ENCODE measurements around the gene NKX2-1. TPM values are rescaled to one million over a fixed set of nuclear protein-coding genes. Genes with fewer than 3 reads are reported as not detected.

The NKX2-1 gene
- total and polyA plus RNA-seq, 4 experiments from 2014 or later = not detected

- no peak overlapping the region for H3K27ac ChIP-seq (ENCODE audit: low read depth, low read length)
- CTCF ChIA-PET (ENCODE audit: partially characterized antibody) = no interaction called here
- Mint-ChIP-seq H3K27me3 (peaks cover 47 to 51% of the 10 kb centered on the region in 2 donors), H3K9me3 (peaks cover 0 to 4% (median 1%) of the 10 kb centered on the region in 8 donors), H3K36me3 (peaks cover 0 to 3% of the 10 kb centered on the region in 2 donors), H3K4me3 (peak overlapping the region in 1 of 8 donors; percentile 36), H3K27ac (no peak overlapping the region), H3K4me1 (peaks cover 1 to 19% (median 9%) of the 10 kb centered on the region in 4 donors)
- H3K4me3 ChIP-seq (ENCODE audit: low read length in 2 of 2) = no peak overlapping the region
- peaks cover 25% of the 10 kb centered on the region for H3K27me3 ChIP-seq (ENCODE audit: insufficient read depth, low read length)
- no peaks in the 10 kb centered on the region for H3K36me3 ChIP-seq (ENCODE audit: insufficient read depth, low read length)
- POLR2A ChIA-PET (ENCODE audit: partially characterized antibody) = no interaction called here
- intact Hi-C loops (cut with micrococcal nuclease) = no loop called here
- no peaks in the 10 kb centered on the region for H3K9me3 ChIP-seq (ENCODE audit: control insufficient read depth in 1 of 2, low read length in 2 of 2)
- H3K4me1 ChIP-seq (ENCODE audit: insufficient read depth, low read length) = peaks cover 11% of the 10 kb centered on the region
- no peak for DNase-seq
These were observed 3.3 kb downstream of the NKX2-1 start for GRCh38 chr14:36516719-36517241.

- H3K36me3 Mint-ChIP-seq = peaks cover 0 to 3% of the 10 kb centered on the region in 2 donors
- no peaks in the 10 kb centered on the region for H3K36me3 ChIP-seq (ENCODE audit: insufficient read depth, low read length)
- H3K9me3 Mint-ChIP-seq = peaks cover 0 to 4% (median under 1%) of the 10 kb centered on the region in 8 donors
- H3K9me3 ChIP-seq (ENCODE audit: control insufficient read depth in 1 of 2, low read length in 2 of 2) = no peaks in the 10 kb centered on the region
- intact Hi-C loops (cut with micrococcal nuclease) = no loop called here
- CTCF ChIA-PET (ENCODE audit: partially characterized antibody) = no interaction called here
- peaks cover 23% of the 10 kb centered on the region for H3K27me3 ChIP-seq (ENCODE audit: insufficient read depth, low read length)
- H3K27ac ChIP-seq (ENCODE audit: low read depth, low read length) = no peak overlapping the region
- H3K4me1 Mint-ChIP-seq = peaks cover 1 to 13% (median 6%) of the 10 kb centered on the region in 4 donors
- POLR2A ChIA-PET (ENCODE audit: partially characterized antibody) = no interaction called here
- H3K4me1 ChIP-seq (ENCODE audit: insufficient read depth, low read length) = peaks cover 11% of the 10 kb centered on the region
- H3K4me3 Mint-ChIP-seq = no peak overlapping the region
- no peak overlapping the region for H3K27ac Mint-ChIP-seq
- H3K4me3 ChIP-seq (ENCODE audit: low read length in 2 of 2) = no peak overlapping the region
- H3K27me3 Mint-ChIP-seq = peaks cover 47 to 50% of the 10 kb centered on the region in 2 donors
- no peak for DNase-seq
These were observed 3.9 kb downstream of the NKX2-1 start for GRCh38 chr14:36515896-36516718.

- intact Hi-C loops (cut with micrococcal nuclease) = no loop called here
- no peak overlapping the region for H3K4me3 ChIP-seq (ENCODE audit: low read length in 2 of 2)
- H3K27me3 Mint-ChIP-seq = peaks cover 53 to 57% of the 10 kb centered on the region in 2 donors
- H3K9me3 ChIP-seq (ENCODE audit: control insufficient read depth in 1 of 2, low read length in 2 of 2) = no peaks in the 10 kb centered on the region
- DNase-seq = no peak
- H3K27ac Mint-ChIP-seq = no peak overlapping the region
- H3K4me1 ChIP-seq (ENCODE audit: insufficient read depth, low read length) = peaks cover 4% of the 10 kb centered on the region
- H3K27me3 ChIP-seq (ENCODE audit: insufficient read depth, low read length) = peaks cover 22% of the 10 kb centered on the region
- peaks cover 1 to 9% (median 6%) of the 10 kb centered on the region in 4 donors for H3K4me1 Mint-ChIP-seq
- no peaks in the 10 kb centered on the region for H3K36me3 ChIP-seq (ENCODE audit: insufficient read depth, low read length)
- ChIA-PET CTCF (ENCODE audit: partially characterized antibody) (no interaction called here), POLR2A (ENCODE audit: partially characterized antibody) (no interaction called here)
- H3K9me3 Mint-ChIP-seq = peaks cover 0 to 6% (median 3%) of the 10 kb centered on the region in 8 donors
- H3K27ac ChIP-seq (ENCODE audit: low read depth, low read length) = no peak overlapping the region
- peaks cover 0 to 3% of the 10 kb centered on the region in 2 donors for H3K36me3 Mint-ChIP-seq
- H3K4me3 Mint-ChIP-seq = peak overlapping the region in 1 of 8 donors; percentile 2
These were observed 4.9 kb downstream of the NKX2-1 start for GRCh38 chr14:36515105-36515593.

GRCh38 chr14:36514278-36515104 is 5.5 kb downstream of the NKX2-1 start:
- Histone ChIP-seq H3K27ac (ENCODE audit: low read depth, low read length) (no peak overlapping the region), H3K4me3 (ENCODE audit: low read length in 2 of 2) (no peak overlapping the region), H3K36me3 (ENCODE audit: insufficient read depth, low read length) (no peaks in the 10 kb centered on the region), H3K4me1 (ENCODE audit: insufficient read depth, low read length) (peaks cover 2% of the 10 kb centered on the region), H3K9me3 (ENCODE audit: control insufficient read depth in 1 of 2, low read length in 2 of 2) (no peaks in the 10 kb centered on the region), H3K27me3 (ENCODE audit: insufficient read depth, low read length) (peaks cover 26% of the 10 kb centered on the region)
- H3K4me3 Mint-ChIP-seq = peak overlapping the region in 1 of 8 donors; percentile 24
- no peak for DNase-seq
- POLR2A ChIA-PET (ENCODE audit: partially characterized antibody) = no interaction called here
- H3K4me1 Mint-ChIP-seq = peaks cover under 1 to 4% (median 3%) of the 10 kb centered on the region in 4 donors
- H3K9me3 Mint-ChIP-seq = peaks cover 0 to 6% (median 3%) of the 10 kb centered on the region in 8 donors
- H3K27ac Mint-ChIP-seq = no peak overlapping the region
- peaks cover 54 to 61% of the 10 kb centered on the region in 2 donors for H3K27me3 Mint-ChIP-seq
- CTCF ChIA-PET (ENCODE audit: partially characterized antibody) = no interaction called here
- intact Hi-C loops (cut with micrococcal nuclease) = no loop called here
- H3K36me3 Mint-ChIP-seq = peaks cover 0 to 6% of the 10 kb centered on the region in 2 donors

- Histone ChIP-seq H3K27ac (ENCODE audit: low read depth, low read length) (no peak overlapping the region), H3K27me3 (ENCODE audit: insufficient read depth, low read length) (peaks cover 31% of the 10 kb centered on the region), H3K9me3 (ENCODE audit: control insufficient read depth in 1 of 2, low read length in 2 of 2) (no peaks in the 10 kb centered on the region), H3K4me3 (ENCODE audit: low read length in 2 of 2) (no peak overlapping the region), H3K36me3 (ENCODE audit: insufficient read depth, low read length) (no peaks in the 10 kb centered on the region), H3K4me1 (ENCODE audit: insufficient read depth, low read length) (no peaks in the 10 kb centered on the region)
- Mint-ChIP-seq H3K4me1 (peaks cover 0 to 1% (median 0%) of the 10 kb centered on the region in 4 donors), H3K4me3 (no peak overlapping the region), H3K27ac (no peak overlapping the region), H3K27me3 (peaks cover 60 to 68% of the 10 kb centered on the region in 2 donors), H3K36me3 (peaks cover 0 to 7% of the 10 kb centered on the region in 2 donors), H3K9me3 (peaks cover 0 to 10% (median 4%) of the 10 kb centered on the region in 8 donors)
- ChIA-PET CTCF (ENCODE audit: partially characterized antibody) (no interaction called here), POLR2A (ENCODE audit: partially characterized antibody) (no interaction called here)
- DNase-seq = no peak
- intact Hi-C loops (cut with micrococcal nuclease) = no loop called here
These were observed 6.4 kb downstream of the NKX2-1 start for GRCh38 chr14:36513451-36514277.

- DNase-seq = no peak
- H3K27ac Mint-ChIP-seq = no peak overlapping the region
- peaks cover 0 to 1% (median under 1%) of the 10 kb centered on the region in 4 donors for H3K4me1 Mint-ChIP-seq
- no peaks in the 10 kb centered on the region for H3K4me1 ChIP-seq (ENCODE audit: insufficient read depth, low read length)
- ChIA-PET CTCF (ENCODE audit: partially characterized antibody) (no interaction called here), POLR2A (ENCODE audit: partially characterized antibody) (no interaction called here)
- H3K9me3 Mint-ChIP-seq = peaks cover 0 to 10% (median 4%) of the 10 kb centered on the region in 8 donors
- H3K9me3 ChIP-seq (ENCODE audit: control insufficient read depth in 1 of 2, low read length in 2 of 2) = no peaks in the 10 kb centered on the region
- H3K4me3 Mint-ChIP-seq = no peak overlapping the region
- H3K36me3 ChIP-seq (ENCODE audit: insufficient read depth, low read length) = no peaks in the 10 kb centered on the region
- no peak overlapping the region for H3K4me3 ChIP-seq (ENCODE audit: low read length in 2 of 2)
- peaks cover 63 to 72% of the 10 kb centered on the region in 2 donors for H3K27me3 Mint-ChIP-seq
- peaks cover 31% of the 10 kb centered on the region for H3K27me3 ChIP-seq (ENCODE audit: insufficient read depth, low read length)
- peaks cover 0 to 7% of the 10 kb centered on the region in 2 donors for H3K36me3 Mint-ChIP-seq
- H3K27ac ChIP-seq (ENCODE audit: low read depth, low read length) = no peak overlapping the region
- intact Hi-C loops (cut with micrococcal nuclease) = no loop called here
These were observed 7.0 kb downstream of the NKX2-1 start for GRCh38 chr14:36513012-36513420.

Measured in CD4-positive, alpha-beta memory T cell (primary cell).